Middle frontal gyrus (tissue), 1 donor: ENCODE data around the gene TP53.

Experiments
- DNase-seq: peaks from one replicate; pipeline ENCODE4 v3.0.0-alpha.2; 2015; ENCODE audit warnings: low spot score; ENCODE audit errors: extremely low spot score

The TP53 gene

DNA sequence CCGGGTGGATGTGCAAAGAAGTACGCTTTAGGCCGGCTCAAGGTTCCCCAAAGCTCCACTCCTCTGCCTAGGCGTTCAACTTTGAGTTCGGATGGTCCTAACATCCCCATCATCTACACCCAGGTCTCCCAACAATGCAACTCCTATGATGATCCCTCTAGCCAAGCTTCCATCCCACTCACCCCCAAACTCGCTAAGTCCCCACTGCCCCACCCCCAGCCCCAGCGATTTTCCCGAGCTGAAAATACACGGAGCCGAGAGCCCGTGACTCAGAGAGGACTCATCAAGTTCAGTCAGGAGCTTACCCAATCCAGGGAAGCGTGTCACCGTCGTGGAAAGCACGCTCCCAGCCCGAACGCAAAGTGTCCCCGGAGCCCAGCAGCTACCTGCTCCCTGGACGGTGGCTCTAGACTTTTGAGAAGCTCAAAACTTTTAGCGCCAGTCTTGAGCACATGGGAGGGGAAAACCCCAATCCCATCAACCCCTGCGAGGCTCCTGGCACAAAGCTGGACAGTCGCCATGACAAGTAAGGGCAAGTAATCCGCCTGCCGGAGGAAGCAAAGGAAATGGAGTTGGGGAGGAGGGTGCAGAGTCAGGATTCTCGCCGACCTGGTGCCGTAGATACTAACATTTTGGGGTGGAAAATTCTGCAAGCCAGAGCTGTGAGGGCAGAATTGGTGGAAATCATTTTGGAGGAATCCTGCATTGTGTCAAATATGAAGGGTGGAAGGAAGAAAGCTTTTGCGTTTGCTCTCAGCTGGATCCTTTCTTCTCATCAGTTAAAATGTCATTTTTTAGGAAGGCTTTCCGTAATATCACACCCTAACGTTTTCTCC is at the start of gene TP53:
Gene TP53 (minus strand): TSS at position 419 of the 836 bp plus-strand sequence. CDS start 10,896 bp downstream, outside the sequence.
- peak; percentile 91 for DNase-seq

DNA sequence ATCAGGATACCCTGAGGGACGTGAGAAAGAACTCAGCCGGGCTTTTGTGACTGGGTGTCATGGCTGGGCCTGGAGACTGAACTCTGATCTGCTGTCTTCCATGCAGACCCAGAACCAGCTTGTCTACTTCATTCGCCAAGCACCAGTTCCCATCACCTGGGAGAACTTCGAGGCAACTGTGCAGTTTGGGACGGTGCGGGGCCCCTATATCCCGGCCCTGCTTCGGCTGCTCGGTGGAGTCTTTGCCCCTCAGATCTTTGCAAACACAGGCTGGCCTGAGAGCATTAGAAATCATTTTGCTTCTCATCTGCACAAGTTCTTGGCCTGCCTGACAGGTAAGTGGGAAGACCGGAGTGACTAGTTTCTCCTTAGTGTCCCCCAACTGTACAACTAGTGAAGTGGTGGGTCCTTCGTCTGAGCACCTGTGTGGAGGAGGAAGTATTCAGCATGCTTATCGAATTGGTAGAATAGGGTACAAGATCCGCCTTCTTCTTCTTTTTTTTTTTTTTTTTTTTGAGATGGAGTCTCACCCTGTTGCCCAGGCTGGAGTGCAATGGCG is 45.8 kb upstream of the TP53 start:
- no peak for DNase-seq

DNA sequence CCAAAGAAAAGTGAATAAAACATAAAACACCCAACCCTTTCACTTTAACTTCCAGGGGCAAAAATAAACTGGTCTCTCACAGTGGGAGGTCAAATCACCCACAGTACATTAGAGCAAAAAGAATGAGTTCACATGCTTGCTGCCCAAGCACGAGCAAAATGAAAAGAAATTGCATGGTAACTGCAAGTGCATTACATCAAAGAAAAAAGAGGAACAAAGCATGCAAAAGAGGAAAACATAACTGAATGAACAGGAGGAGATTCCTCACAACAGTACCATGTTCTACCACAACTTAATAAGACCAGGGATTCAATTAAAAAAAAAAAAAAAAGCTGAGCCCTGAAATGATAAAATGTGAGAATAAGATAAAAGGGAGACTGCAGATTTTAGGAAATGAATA is 42.5 kb upstream of the TP53 start:
- DNase-seq = no peak

GRCh38 chr17:7727886-7728285 is 40.6 kb upstream of the TP53 start:
- no peak for DNase-seq

DNA sequence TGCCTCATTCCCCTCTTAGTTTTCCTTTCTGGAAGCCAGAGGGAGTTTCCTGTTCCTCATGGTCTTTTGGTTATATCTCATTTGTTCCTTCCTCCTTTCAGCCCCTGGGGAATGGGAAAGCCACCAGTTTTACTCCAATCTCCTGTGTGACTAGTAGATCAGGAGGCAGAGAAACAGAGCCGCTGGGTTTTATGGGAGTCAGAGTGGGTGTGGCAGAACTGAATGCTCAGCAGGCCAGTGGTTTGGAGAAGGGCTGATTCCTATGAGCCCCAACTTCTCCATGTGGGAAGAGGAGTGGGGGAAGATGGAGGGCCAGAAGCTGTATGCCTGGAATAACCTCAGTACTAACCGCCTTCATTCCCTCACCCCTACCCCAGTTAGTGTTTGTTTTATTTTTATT is 34.3 kb upstream of the TP53 start:
- no peak for DNase-seq

DNA sequence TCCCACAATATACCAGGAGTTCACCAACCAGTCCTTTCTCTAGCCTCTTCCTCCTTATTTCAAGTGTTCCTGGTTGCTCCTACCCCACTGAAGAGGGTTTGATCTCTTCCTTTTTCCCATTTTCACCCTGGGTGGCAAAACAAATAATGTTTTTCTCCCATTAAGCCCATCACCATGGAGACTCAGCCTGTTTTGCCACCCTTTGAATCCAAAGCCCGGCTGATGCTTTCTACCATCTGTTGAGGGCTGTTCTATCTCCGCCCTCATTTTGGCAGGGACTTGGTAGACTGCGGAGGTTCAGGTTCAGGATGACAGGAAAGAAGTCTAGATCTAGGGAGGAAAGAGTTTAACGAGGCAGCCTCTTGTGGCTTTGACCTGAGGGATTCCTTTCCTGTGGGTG is 32.8 kb upstream of the TP53 start:
- DNase-seq = no peak

DNA sequence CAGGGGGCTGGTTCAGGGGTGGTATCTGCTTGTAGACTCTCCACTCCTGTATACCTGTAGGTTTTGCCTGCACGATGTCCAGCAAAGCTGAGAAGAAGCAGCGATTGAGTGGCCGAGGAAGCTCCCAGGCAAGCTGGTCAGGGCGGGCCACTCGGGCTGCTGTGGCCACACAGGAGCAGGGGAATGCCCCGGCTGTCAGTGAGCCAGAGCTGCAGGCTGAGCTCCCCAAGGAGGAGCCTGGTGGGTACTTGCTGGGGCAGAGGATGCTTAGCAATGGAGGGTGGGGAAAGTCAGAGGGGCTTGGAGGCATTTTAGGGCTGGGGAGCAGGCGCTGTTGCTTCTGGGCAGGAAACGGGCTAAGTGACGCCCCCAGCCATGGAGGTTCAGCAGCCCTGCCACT is 32.4 kb upstream of the TP53 start:
- DNase-seq = no peak

DNA sequence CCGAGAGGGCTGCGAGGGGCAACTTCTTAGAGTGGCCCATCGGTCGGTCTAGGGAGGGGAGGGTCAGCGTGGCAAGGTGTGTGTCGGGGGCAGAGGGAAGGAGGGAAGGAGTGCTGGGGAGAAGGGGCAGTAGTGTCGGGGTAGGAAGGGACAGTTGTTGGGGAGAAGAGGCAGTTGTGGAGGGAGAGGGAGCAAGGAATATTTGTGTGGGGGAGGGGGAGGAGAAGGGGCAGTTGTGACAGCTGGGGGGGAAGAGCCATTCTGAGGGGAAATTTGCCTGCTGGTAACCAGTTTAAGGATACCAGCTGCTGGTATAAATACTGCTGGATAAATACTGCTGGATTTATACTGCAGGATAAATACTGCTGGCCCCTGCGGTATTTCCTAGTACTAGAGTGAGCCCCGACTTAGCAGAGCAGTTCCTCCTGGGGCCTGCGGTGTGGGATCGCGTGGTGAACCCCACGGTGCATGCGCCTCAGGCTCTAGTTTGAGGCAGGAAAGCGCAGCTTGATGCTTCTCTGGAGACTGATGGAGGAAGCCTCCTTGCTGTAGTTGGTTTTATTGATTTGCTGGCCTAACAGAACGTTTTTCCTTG is 30.6 kb upstream of the TP53 start:
- no peak for DNase-seq

- DNase-seq = peak; percentile 56
Observed at GRCh38 chr17:7716901-7717755, 29.8 kb upstream of the TP53 start, which contains the start of gene DNAH2. TSS of gene DNAH2 (plus strand) at chr17:7717744. CDS start at chr17:7719735, 1,991 bp downstream.

DNA sequence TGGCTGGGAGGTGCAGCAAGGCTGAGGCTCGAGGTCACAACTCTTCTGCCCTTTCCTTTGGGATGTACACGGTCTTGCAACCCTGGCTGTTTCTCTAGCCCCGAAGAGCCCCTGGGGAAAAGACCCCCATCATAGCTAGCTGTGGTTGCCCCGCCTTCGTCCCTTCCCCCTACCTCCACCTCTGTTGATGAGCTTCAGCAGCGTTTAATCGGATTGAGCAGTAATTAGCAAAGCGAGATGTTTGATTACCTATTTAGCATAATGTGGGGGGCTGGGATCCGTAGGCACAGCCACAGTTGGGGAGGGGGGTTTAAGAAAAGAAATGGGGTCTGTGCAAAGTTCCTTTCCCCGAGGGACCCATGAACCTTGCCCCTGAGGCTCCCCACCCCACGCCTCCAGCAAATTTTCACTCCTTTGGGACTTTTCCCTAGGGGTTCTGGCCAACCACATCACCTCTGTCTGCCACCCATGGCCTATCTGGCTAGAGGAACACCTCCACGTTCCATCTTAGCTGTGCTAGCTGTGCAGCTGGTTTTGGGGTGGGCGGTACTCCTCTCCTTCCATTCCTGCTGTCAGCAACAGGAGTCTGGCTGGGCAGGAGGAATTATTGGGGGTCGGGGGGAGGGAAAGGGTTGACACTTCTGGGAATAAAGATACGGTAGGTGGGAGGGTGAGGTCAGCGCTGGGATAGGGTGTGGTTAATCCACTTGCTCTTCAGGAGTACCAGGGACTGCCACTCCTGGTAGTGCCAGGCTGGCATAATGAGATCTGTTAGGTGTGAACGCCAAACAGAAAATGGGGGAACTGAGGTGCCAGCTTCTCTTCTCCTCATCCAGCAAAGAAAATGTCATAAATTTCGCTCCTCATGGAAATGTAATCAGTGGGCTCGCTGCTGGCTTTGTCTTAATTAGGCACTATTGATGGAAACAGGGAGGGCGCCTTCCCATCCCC is 28.9 kb upstream of the TP53 start:
- no peak for DNase-seq

DNA sequence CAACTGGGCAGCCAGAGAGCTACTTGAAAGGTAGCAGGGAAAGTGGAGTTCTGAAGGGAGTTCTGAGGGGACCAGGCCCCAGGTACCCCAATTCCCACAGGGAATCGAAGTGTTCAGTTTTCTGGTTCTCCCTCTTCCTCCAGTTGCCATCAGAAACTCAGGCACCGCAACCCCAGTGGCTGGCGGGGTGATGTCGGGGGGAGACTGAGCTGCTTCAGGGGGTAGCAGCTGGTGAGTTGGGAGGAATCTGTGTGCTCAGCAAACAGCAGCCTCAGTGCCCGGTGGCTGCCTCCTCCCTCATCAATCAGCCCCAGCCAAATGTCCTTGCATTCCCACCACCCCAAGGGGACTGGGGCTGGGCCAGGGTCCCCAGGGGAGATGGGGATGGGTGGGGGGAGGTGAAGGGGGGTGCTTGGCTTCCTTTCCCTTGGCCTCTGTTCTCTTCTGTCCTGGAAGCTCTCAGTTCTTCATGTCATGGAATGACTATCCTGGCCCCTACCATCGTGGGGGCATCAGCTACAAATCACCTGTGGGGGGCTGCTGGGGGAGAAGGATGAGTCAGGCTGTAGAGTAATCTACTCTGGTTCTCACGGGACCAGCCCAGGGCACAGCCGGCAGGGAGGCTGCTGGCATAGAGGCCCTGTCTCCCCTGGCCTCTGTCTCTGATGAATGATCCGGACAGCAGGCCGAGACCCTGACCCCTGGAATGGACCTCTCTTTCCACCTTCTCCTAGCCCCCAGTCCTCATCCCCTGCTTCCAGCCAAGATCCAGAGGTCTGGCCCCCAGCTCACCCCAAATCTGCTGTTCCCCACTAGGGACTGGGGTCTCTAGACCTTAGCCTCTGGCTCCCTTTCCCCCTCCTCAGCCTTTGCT is 27.7 kb upstream of the TP53 start:
- DNase-seq = no peak

DNA sequence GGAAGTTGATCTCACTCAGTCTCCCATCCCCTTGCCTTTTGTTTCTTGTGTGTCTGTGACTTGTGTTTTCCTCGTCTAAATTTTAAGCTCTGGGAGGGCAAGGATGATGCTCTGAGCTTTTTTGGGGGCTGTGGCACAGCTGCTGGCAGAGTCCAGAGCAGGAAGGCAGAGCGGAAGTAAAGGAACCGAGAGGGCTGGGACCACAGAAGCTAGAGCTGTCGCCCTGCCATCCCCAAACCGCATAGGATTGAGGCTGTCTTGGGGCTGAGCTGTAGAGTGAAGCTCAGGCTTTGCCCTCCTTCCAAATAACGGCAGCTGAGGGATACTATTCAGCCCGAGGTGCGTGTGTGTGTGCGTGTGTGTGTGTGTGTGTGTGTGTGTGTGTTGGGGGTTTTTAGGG is 26.5 kb upstream of the TP53 start:
- no peak for DNase-seq

GRCh38 chr17:7712111-7712771 is 25.0 kb upstream of the TP53 start:
- no peak for DNase-seq

- no peak for DNase-seq
Observed at GRCh38 chr17:7711051-7711755, 23.9 kb upstream of the TP53 start.

GRCh38 chr17:7710301-7710700 is 23.0 kb upstream of the TP53 start:
- no peak for DNase-seq

GRCh38 chr17:7709031-7709430 is 21.7 kb upstream of the TP53 start:
- no peak for DNase-seq

DNA sequence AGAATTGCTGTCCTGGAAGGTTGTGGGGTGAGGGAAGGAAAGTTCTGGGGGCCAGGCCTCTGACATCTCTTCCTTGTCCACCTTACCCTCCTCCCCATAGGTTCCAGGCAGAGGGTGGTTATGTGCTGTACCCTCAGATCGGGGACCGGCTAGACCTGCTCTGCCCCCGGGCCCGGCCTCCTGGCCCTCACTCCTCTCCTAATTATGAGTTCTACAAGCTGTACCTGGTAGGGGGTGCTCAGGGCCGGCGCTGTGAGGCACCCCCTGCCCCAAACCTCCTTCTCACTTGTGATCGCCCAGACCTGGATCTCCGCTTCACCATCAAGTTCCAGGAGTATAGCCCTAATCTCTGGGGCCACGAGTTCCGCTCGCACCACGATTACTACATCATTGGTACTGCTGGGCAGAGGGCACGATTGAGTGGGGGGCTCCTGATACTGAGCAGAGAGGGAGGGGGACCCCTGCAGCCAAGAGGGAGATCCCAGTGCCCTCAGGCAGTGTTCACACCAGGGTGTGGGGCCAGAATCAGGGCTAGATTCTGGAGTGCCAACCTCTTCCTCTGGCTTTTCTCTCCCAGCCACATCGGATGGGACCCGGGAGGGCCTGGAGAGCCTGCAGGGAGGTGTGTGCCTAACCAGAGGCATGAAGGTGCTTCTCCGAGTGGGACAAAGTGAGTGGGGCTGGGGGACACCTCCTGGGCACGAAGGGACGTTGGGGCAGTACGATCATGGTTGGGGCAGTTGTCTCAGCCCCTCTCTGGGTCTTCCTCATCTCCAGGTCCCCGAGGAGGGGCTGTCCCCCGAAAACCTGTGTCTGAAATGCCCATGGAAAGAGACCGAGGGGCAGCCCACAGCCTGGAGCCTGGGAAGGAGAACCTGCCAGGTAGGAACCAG is 20.8 kb upstream of the TP53 start:
- DNase-seq = no peak
